K562 (cell line): ENCODE measurements around the gene PHLPP2. TPM values are rescaled to one million over a fixed set of nuclear protein-coding genes. Genes with fewer than 3 reads are reported as not detected.

Source experiments
- ATAC-seq: fragments of 200-7000 bp; cut with Tn5 transposase; 3 replicates; pipeline ENCODE4 v1.9.1; 2020; ENCODE audit warnings: moderate library complexity
- BruUV-seq: library from RNA; stranded (reverse); fragments of 400-500 nt; replicated peaks from 2 replicates; lab custom pipeline; 2021; lab: Mats Ljungman, UMichigan
- CTCF ChIA-PET: fragments of 300-600 bp; formaldehyde crosslinking; extraction: SDS; loops from one replicate; lab custom pipeline; 2021; ENCODE audit warnings: low intra/inter-chr PET ratio; lab: Yijun Ruan, JAX
- POLR2A ChIA-PET: fragments of 300-600, 350-650 bp; sonication (Branson Sonifier 250); formaldehyde crosslinking; extraction: SDS; loops from one replicate; lab custom pipeline; 2021; ENCODE audit warnings: antibody characterized with exemption, inconsistent platforms; lab: Yijun Ruan, JAX
- DNase-seq, 4 experiments: peaks; one replicate each; pipeline versions ENCODE4 v3.0.0 to v3.0.0-alpha.2; 2011 to 2018; ENCODE audit warnings: low spot score in 3 of 4, mixed read lengths in 3 of 4; ENCODE audit errors: extremely low read depth in 1 of 4
- FAIRE-seq: peaks from 2 replicates; lab custom pipeline; 2011; peaks lifted over from hg19 to GRCh38; lab: Jason Lieb, UNC
- H2AFZ ChIP-seq: 2 replicates; pipeline ENCODE4 v1.6.0; 2011; ENCODE audit warnings: low read depth, low read length, control low read depth, inconsistent platforms
- H3K27ac ChIP-seq: fragments of 200-600 bp; 3 replicates; pipeline ENCODE4 v1.8.0; 2011; ENCODE audit warnings: low read depth, mild to moderate bottlenecking, control low read depth, inconsistent platforms, low read length, moderate library complexity, mixed read lengths; ENCODE audit errors: extremely low read depth
- H3K27me3 ChIP-seq, 2 experiments: fragments of 300-600 bp in 1 of 2; 2 replicates in 1 of 2; 3 replicates in 1 of 2; pipeline versions ENCODE4 v1.6.0 to v1.8.0; 2011; ENCODE audit warnings: inconsistent platforms in 2 of 2, low read length in 2 of 2, mild to moderate bottlenecking in 1 of 2, mixed read lengths in 1 of 2, moderate library complexity in 1 of 2; ENCODE audit not compliant: control insufficient read depth in 2 of 2, insufficient read depth in 2 of 2
- H3K36me3 ChIP-seq: fragments of 300-600 bp; 3 replicates; pipeline ENCODE4 v1.8.0; 2011; ENCODE audit warnings: mild to moderate bottlenecking, low read length, inconsistent platforms; ENCODE audit not compliant: control insufficient read depth, insufficient read depth
- H3K4me1 ChIP-seq, 2 experiments: fragments of 200-600 bp in 1 of 2; replicated peaks in 1 of 2; 2 replicates in 1 of 2; 3 replicates in 1 of 2; pipeline versions ENCODE4 v1.5.1 to v1.8.0; 2011; ENCODE audit warnings: inconsistent platforms in 2 of 2, low read length in 2 of 2, mild to moderate bottlenecking in 1 of 2, mixed read lengths in 1 of 2, moderate library complexity in 1 of 2; ENCODE audit not compliant: control insufficient read depth in 2 of 2, insufficient read depth in 2 of 2
- H3K4me2 ChIP-seq: 2 replicates; pipeline ENCODE4 v1.6.1; 2011; ENCODE audit warnings: low read length, control low read depth, inconsistent platforms, mixed read lengths; ENCODE audit not compliant: insufficient read depth
- H3K4me3 ChIP-seq: fragments of 200-600 bp; sonication (generic), shearing (Covaris generic); 2 replicates; pipeline ENCODE4 v1.5.1; 2016; ENCODE audit warnings: control low read depth, inconsistent platforms
- H3K79me2 ChIP-seq: fragments of 200-600 bp; 3 replicates; pipeline ENCODE4 v1.8.0; 2011; ENCODE audit warnings: low read length, inconsistent platforms; ENCODE audit not compliant: control insufficient read depth, insufficient read depth
- H3K9ac ChIP-seq, 2 experiments: 2 replicates each; pipeline versions ENCODE4 v1.6.0 to v1.6.1; 2011; ENCODE audit warnings: low read depth in 2 of 2, low read length in 2 of 2, control low read depth in 1 of 2, inconsistent platforms in 1 of 2, mild to moderate bottlenecking in 1 of 2, mixed read lengths in 1 of 2; ENCODE audit not compliant: insufficient read depth in 1 of 2
- H3K9me1 ChIP-seq: one replicate; pipeline ENCODE4 v1.6.0; 2011; ENCODE audit warnings: inconsistent platforms, mild to moderate bottlenecking, low read length, moderate library complexity; ENCODE audit not compliant: control insufficient read depth, insufficient read depth
- H3K9me3 ChIP-seq: replicated peaks from 2 replicates; pipeline ENCODE4 v1.5.1; 2011; ENCODE audit warnings: low read depth, low read length, inconsistent platforms; ENCODE audit not compliant: control insufficient read depth, insufficient read depth
- H4K20me1 ChIP-seq: replicated peaks from 2 replicates; pipeline ENCODE4 v1.6.1; 2011; ENCODE audit warnings: low read length, inconsistent platforms, mixed read lengths; ENCODE audit not compliant: control insufficient read depth, insufficient read depth
- C11orf30 ChIP-seq: fragments of 450-650 bp; IDR thresholded peaks from 2 replicates; pipeline ENCODE4 v1.6.1; 2016; ENCODE audit warnings: low read depth, mild to moderate bottlenecking
- FOXM1 ChIP-seq, 2 experiments: fragments of 450-650 bp in 1 of 2; sonication (generic) in 1 of 2; formaldehyde crosslinking in 1 of 2; IDR thresholded peaks; 2 replicates each; pipeline versions ENCODE4 v1.6.1 to v1.9.0; 2017 to 2022; ENCODE audit warnings: low read depth in 2 of 2, mild to moderate bottlenecking in 2 of 2, missing genetic modification reagents in 1 of 2, moderate library complexity in 1 of 2
- GTF2A2 ChIP-seq: IDR thresholded peaks from 2 replicates; pipeline ENCODE4 v1.6.1; 2016; ENCODE audit warnings: mild to moderate bottlenecking, missing genetic modification characterization, missing compliant biosample characterization
- HNRNPUL1 ChIP-seq: fragments of 200-400 bp; formaldehyde crosslinking; IDR thresholded peaks from 2 replicates; pipeline ENCODE4 v1.6.1; 2017; ENCODE audit warnings: low read length
- MAFF ChIP-seq: IDR thresholded peaks from 2 replicates; pipeline ENCODE4 v1.6.1; 2012; ENCODE audit warnings: low read length, improper control_type of control experiment
- MAFG ChIP-seq: fragments of 450-650 bp; conservative IDR thresholded peaks from 2 replicates; pipeline ENCODE4 v1.6.1; 2016; ENCODE audit warnings: missing genetic modification characterization, missing compliant biosample characterization
- MAFK ChIP-seq: IDR thresholded peaks from 2 replicates; pipeline ENCODE4 v1.6.1; 2011; ENCODE audit warnings: low read length, improper control_type of control experiment
- PTBP1 ChIP-seq: fragments of 200-400 bp; formaldehyde crosslinking; IDR thresholded peaks from 2 replicates; pipeline ENCODE4 v1.6.1; 2017; ENCODE audit warnings: low read depth, low read length
- ZNF165 ChIP-seq: fragments of 250-450 bp; sonication (Bioruptor Pico); IDR thresholded peaks from 2 replicates; pipeline ENCODE4 v1.4.0; 2020; ENCODE audit warnings: borderline replicate concordance
- ZNF316 ChIP-seq: fragments of 450-650 bp; IDR thresholded peaks from 2 replicates; pipeline ENCODE4 v1.6.1; 2016
- WGBS: fragments of 100-300 bp; shearing (Covaris generic); methylation state at CpG from one replicate; pipeline ENCODE4 v1.1.6; 2016; ENCODE audit warnings: low coverage, mixed read lengths; ENCODE audit not compliant: insufficient coverage; ENCODE audit errors: missing lambda C conversion rate; 5-methylcytosine and 5-hydroxymethylcytosine counted together
- in situ Hi-C: fragments of 300-500 bp; cut with MboI; formaldehyde crosslinking; loops from 4 replicates; pipeline ENCODE4 v1.15.0; 2018; ENCODE audit warnings: inconsistent platforms, mixed read lengths
- intact Hi-C: fragments of 100-400 bp; cut with micrococcal nuclease; formaldehyde crosslinking; loops from 2 replicates; pipeline ENCODE4 v1.14.2; 2022
- polyA plus RNA-seq, 8 experiments: library from polyadenylated mRNA; depleted of rRNA in 4 of 8; stranded (reverse) in 5 of 8; unstranded in 3 of 8; fragments of >200 nt; fragmentation: Nextera tagmentation in 2 of 8; fragmentation: Illumina TruSeq in 1 of 8; extraction: Ambion mirVana in 2 of 8; extraction: Trizol in 1 of 8; gene quantifications; 2 replicates each; pipeline versions ENCODE4 v1.2.1 to v1.2.3, GENCODE V29; 2011 to 2014; ENCODE audit warnings: inconsistent platforms in 1 of 8, missing spikeins in 1 of 8
- total RNA-seq, 7 experiments: library from RNA; depleted of rRNA in 6 of 7; stranded (reverse); fragments of >200 nt in 6 of 7; fragmentation: Illumina TruSeq in 2 of 7; extraction: Trizol in 2 of 7; gene quantifications; 2 replicates each; pipeline versions ENCODE4 v1.2.1 to v1.2.3, GENCODE V29; 2011 to 2021; ENCODE audit warnings: low replicate concordance in 1 of 7

Gene PHLPP2
- total and polyA plus RNA-seq, 9 of the 15 experiments (the other 6 are each of a cell fraction or from before 2014, with no cell fraction given): 0.60 to 7.1 (median 2.6) TPM

DNA sequence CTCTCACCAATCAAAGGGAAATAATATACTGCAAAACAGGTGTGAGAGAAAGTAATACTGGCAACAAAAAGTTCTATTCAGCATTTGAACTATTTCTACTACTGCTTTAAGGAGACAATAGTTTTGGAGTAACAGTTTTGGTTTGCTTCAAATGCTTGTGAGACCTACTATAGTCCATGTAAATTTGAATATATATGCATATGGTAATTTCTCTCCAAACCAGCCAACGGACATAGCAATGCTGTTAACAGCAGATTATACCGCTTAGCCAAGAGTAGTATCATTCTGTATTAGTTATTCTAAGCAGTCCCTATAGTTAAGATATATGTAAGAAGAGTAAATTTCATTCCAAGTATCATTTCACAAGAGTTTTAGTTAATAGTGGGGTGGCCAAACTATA lies 18.5 kb downstream of the PHLPP2 start (continued):
- TF ChIP-seq FOXM1 (IDR thresholded peaks at IDR 0.05; ENCODE audit: low read depth) (no peak), FOXM1 (CRISPR knock-in tag; IDR thresholded peaks at IDR 0.05; ENCODE audit: low read depth) (no peak)

DNA sequence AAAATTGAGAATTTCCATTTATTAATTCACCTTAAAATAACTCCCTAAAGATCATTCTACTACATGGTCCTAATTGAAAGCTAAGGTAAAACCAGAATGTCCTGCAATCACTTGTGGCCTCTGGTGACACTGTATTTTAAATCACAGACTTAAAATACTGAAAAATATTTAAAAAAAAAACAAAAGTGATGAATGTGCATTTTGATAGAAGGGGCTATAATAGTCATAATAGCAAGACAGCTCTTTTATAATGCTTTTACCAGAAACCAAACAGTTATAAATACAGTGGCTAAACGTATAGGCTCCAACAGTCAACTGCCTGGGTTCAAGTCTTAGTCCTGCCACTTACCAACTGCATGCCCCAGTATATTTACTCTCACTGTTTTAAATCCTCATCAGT lies 21.2 kb downstream of the PHLPP2 start:
- ChIA-PET CTCF (no interaction called here), POLR2A (no interaction called here)
- Histone ChIP-seq H3K9me1 (no peaks in the 10 kb centered on the region), H3K4me3 (no peak overlapping the region), H3K4me2 (no peak overlapping the region), H4K20me1 (no peaks in the 10 kb centered on the region), H3K9ac (no peak overlapping the region), H3K4me1 (no peaks in the 10 kb centered on the region), H3K36me3 (no peaks in the 10 kb centered on the region; the same call in 2 of the 3 replicates), H3K79me2 (no peaks in the 10 kb centered on the region), H3K27ac (no peak overlapping the region), H3K27me3 (no peaks in the 10 kb centered on the region)
- ATAC-seq: no peak
- FAIRE-seq: no peak
- in situ Hi-C loops (no loop called here), intact Hi-C loops (no loop called here)
- BruUV-seq: no TSS peak
- no peak for DNase-seq
- TF ChIP-seq PTBP1 (no peak), C11orf30 (peak; percentile 47; the same call in 1 of the 2 replicates), MAFG (0 out of 2 replicates have a peak, but pooled peaks have one; percentile 10), GTF2A2 (tag) (no peak), ZNF165 (no peak), ZNF316 (peak; percentile 71), HNRNPUL1 (no peak), MAFK (peak; percentile 26; the same call in 1 of the 2 replicates), MAFF (peak; percentile 47; the same call in 1 of the 2 replicates)
- TF ChIP-seq, all 486 proteins: peak for 5
- WGBS: 26% methylated on average over 1 of the region's 1 CpG
- no peak overlapping the region for H2AFZ ChIP-seq
- no peaks in the 10 kb centered on the region for H3K9me3 ChIP-seq
